Tibial artery (tissue), 4 donors: ENCODE data around the gene SEMA4G.
A peak's percentile ranks its signal among the peaks of the same experiment; 100 is the strongest.

ENCODE experiments used
- DNase-seq, 2 donors: peaks; one replicate each; pipeline ENCODE4 v3.0.0-alpha.2; 2019
- H3K27ac ChIP-seq, 2 donors: fragments of 200-600 bp; sonication (generic) in 1 of 2; 1 replicate in 1 of 2; 2 replicates in 1 of 2; pipeline ENCODE4 v1.5.1; 2018 to 2019; ENCODE audit warnings: mild to moderate bottlenecking in 1 of 2
- H3K27me3 ChIP-seq, 2 donors: fragments of 200-600 bp; sonication (generic) in 1 of 2; one replicate each; pipeline versions ENCODE4 v1.5.1 to v1.6.0; 2016 to 2019
- H3K36me3 ChIP-seq, 3 donors: fragments of 200-600 bp; sonication (generic) in 2 of 3; one replicate each; pipeline ENCODE4 v1.5.1; 2016 to 2019; ENCODE audit warnings: mild to moderate bottlenecking in 2 of 3
- H3K4me1 ChIP-seq, 4 donors: fragments of 200-600 bp; sonication (generic) in 2 of 4; 1 replicate in 3 of 4; 2 replicates in 1 of 4; pipeline ENCODE4 v1.5.1; 2016 to 2019
- H3K4me3 ChIP-seq, 2 donors: fragments of 200-600 bp; sonication (generic) in 1 of 2; 1 replicate in 1 of 2; 2 replicates in 1 of 2; pipeline ENCODE4 v1.5.1; 2018 to 2019; ENCODE audit warnings: mild to moderate bottlenecking in 2 of 2
- H3K9me3 ChIP-seq, 3 donors: fragments of 200-600 bp; sonication (generic) in 1 of 3; one replicate each; pipeline ENCODE4 v1.5.1; 2016 to 2019
- CTCF ChIP-seq, 2 experiments: fragments of 200-600 bp in 1 of 2; fragments of 450-650 bp in 1 of 2; IDR thresholded peaks; one replicate each; pipeline ENCODE4 v1.5.1; 2017 to 2019; ENCODE audit warnings: antibody characterized with exemption in 2 of 2, mild to moderate bottlenecking in 1 of 2, moderate library complexity in 1 of 2
- intact Hi-C: fragments of 100-400 bp; cut with DNase I; formaldehyde crosslinking; loops from one replicate; pipeline ENCODE4 v1.15.0; 2023; ENCODE audit warnings: low total_unique reads

SEMA4G gene

GRCh38 chr10:100969187-100970075 lies at the start of gene SEMA4G:
TSS of gene SEMA4G (plus strand) at chr10:100969504. CDS start at chr10:100972913, 3,409 bp downstream.
- H3K36me3 ChIP-seq: peaks cover 0 to 11% (median 0%) of the 10 kb centered on the region in 3 donors
- no peak for DNase-seq
- intact Hi-C loops: no loop called here
- peaks cover 0 to 15% (median 14%) of the 10 kb centered on the region in 4 donors for H3K4me1 ChIP-seq
- no peaks in the 10 kb centered on the region for H3K9me3 ChIP-seq
- peaks cover 0 to 13% of the 10 kb centered on the region in 2 donors for H3K27me3 ChIP-seq
- TF ChIP-seq CTCF (IDR thresholded peaks at IDR 0.05): peak; percentile 56 to 60
- H3K27ac ChIP-seq: peak within 1 kb of the TSS in 1 of 2 donors; percentile 18
- peak within 1 kb of the TSS; percentile 39 to 58 for H3K4me3 ChIP-seq

- no peak for TF ChIP-seq CTCF (IDR thresholded peaks at IDR 0.05)
- H3K4me3 ChIP-seq: no peak overlapping the region
- no peaks in the 10 kb centered on the region for H3K4me1 ChIP-seq
- H3K27ac ChIP-seq: no peak overlapping the region
- H3K9me3 ChIP-seq: no peaks in the 10 kb centered on the region
- H3K36me3 ChIP-seq: peaks cover 70 to 97% (median 88%) of the 10 kb centered on the region in 3 donors
- no peaks in the 10 kb centered on the region for H3K27me3 ChIP-seq
- intact Hi-C loops: no loop called here
- no peak for DNase-seq
These were observed 45.7 kb upstream of the SEMA4G start for GRCh38 chr10:100923580-100923979.

- Histone ChIP-seq H3K9me3 (no peaks in the 10 kb centered on the region), H3K27me3 (no peaks in the 10 kb centered on the region), H3K4me1 (no peaks in the 10 kb centered on the region), H3K36me3 (peaks cover 82 to 100% (median 99%) of the 10 kb centered on the region in 3 donors), H3K27ac (no peak overlapping the region), H3K4me3 (no peak overlapping the region)
- DNase-seq: no peak
- intact Hi-C loops: no loop called here
- TF ChIP-seq CTCF (IDR thresholded peaks at IDR 0.05): no peak
These were observed 42.0 kb upstream of the SEMA4G start for GRCh38 chr10:100927266-100927665.

GRCh38 chr10:100928039-100928438 lies 41.3 kb upstream of the SEMA4G start:
- intact Hi-C loops: no loop called here
- no peaks in the 10 kb centered on the region for H3K9me3 ChIP-seq
- no peak for DNase-seq
- H3K4me1 ChIP-seq: no peaks in the 10 kb centered on the region
- H3K4me3 ChIP-seq: no peak overlapping the region
- TF ChIP-seq CTCF (IDR thresholded peaks at IDR 0.05): no peak
- peaks cover 86 to 100% (median 99%) of the 10 kb centered on the region in 3 donors for H3K36me3 ChIP-seq
- no peaks in the 10 kb centered on the region for H3K27me3 ChIP-seq
- no peak overlapping the region for H3K27ac ChIP-seq

- Histone ChIP-seq H3K9me3 (no peaks in the 10 kb centered on the region), H3K27ac (no peak overlapping the region), H3K4me3 (no peak overlapping the region), H3K27me3 (no peaks in the 10 kb centered on the region), H3K36me3 (peaks cover 87 to 100% (median 87%) of the 10 kb centered on the region in 3 donors), H3K4me1 (no peaks in the 10 kb centered on the region)
- intact Hi-C loops: no loop called here
- no peak for TF ChIP-seq CTCF (IDR thresholded peaks at IDR 0.05)
- DNase-seq: no peak
These were observed 38.9 kb upstream of the SEMA4G start for GRCh38 chr10:100930368-100930767.
